ENCODE data around the gene MAGEB1. TPM values are rescaled to one million over a fixed set of nuclear protein-coding genes. Genes with fewer than 3 reads are reported as not detected.

Gene MAGEB1
- total RNA-seq, 1 donor from 2014 or later, result not detected

GRCh38 chrX:30262763-30263162, 15.8 kb downstream of the MAGEB1 start:
- no peaks in the 10 kb centered on the region for H3K4me1 Mint-ChIP-seq (ENCODE audit: low read depth, unreplicated experiment)
- DNase-seq, result no peak
- TF ChIP-seq CTCF (IDR thresholded peaks at IDR 0.05; ENCODE audit: partially characterized antibody, unreplicated experiment), result no peak
- no peak overlapping the region for H3K27ac Mint-ChIP-seq (ENCODE audit: unreplicated experiment)
- no peaks in the 10 kb centered on the region for H3K27me3 Mint-ChIP-seq (ENCODE audit: unreplicated experiment)
- no peak overlapping the region for H3K4me3 Mint-ChIP-seq (ENCODE audit: unreplicated experiment)
- H3K36me3 Mint-ChIP-seq (ENCODE audit: unreplicated experiment), result no peaks in the 10 kb centered on the region
- H3K9me3 Mint-ChIP-seq (ENCODE audit: unreplicated experiment), result no peaks in the 10 kb centered on the region

- H3K4me1 Mint-ChIP-seq (ENCODE audit: low read depth, unreplicated experiment), result no peaks in the 10 kb centered on the region
- no peaks in the 10 kb centered on the region for H3K36me3 Mint-ChIP-seq (ENCODE audit: unreplicated experiment)
- H3K4me3 Mint-ChIP-seq (ENCODE audit: unreplicated experiment), result no peak overlapping the region
- no peaks in the 10 kb centered on the region for H3K9me3 Mint-ChIP-seq (ENCODE audit: unreplicated experiment)
- no peak overlapping the region for H3K27ac Mint-ChIP-seq (ENCODE audit: unreplicated experiment)
- no peak for DNase-seq
- TF ChIP-seq CTCF (IDR thresholded peaks at IDR 0.05; ENCODE audit: partially characterized antibody, unreplicated experiment), result no peak
- H3K27me3 Mint-ChIP-seq (ENCODE audit: unreplicated experiment), result no peaks in the 10 kb centered on the region
These were observed 23.7 kb downstream of the MAGEB1 start for GRCh38 chrX:30270639-30271038.

GRCh38 chrX:30275498-30275897, 28.6 kb downstream of the MAGEB1 start:
- no peak for DNase-seq
- no peaks in the 10 kb centered on the region for H3K27me3 Mint-ChIP-seq (ENCODE audit: unreplicated experiment)
- H3K9me3 Mint-ChIP-seq (ENCODE audit: unreplicated experiment), result no peaks in the 10 kb centered on the region
- no peaks in the 10 kb centered on the region for H3K4me1 Mint-ChIP-seq (ENCODE audit: low read depth, unreplicated experiment)
- H3K27ac Mint-ChIP-seq (ENCODE audit: unreplicated experiment), result no peak overlapping the region
- no peaks in the 10 kb centered on the region for H3K36me3 Mint-ChIP-seq (ENCODE audit: unreplicated experiment)
- H3K4me3 Mint-ChIP-seq (ENCODE audit: unreplicated experiment), result no peak overlapping the region
- no peak for TF ChIP-seq CTCF (IDR thresholded peaks at IDR 0.05; ENCODE audit: partially characterized antibody, unreplicated experiment)

GRCh38 chrX:30278365-30278764, 31.4 kb downstream of the MAGEB1 start:
- no peak for DNase-seq
- no peaks in the 10 kb centered on the region for H3K4me1 Mint-ChIP-seq (ENCODE audit: low read depth, unreplicated experiment)
- H3K27ac Mint-ChIP-seq (ENCODE audit: unreplicated experiment), result no peak overlapping the region
- H3K4me3 Mint-ChIP-seq (ENCODE audit: unreplicated experiment), result no peak overlapping the region
- H3K9me3 Mint-ChIP-seq (ENCODE audit: unreplicated experiment), result no peaks in the 10 kb centered on the region
- TF ChIP-seq CTCF (IDR thresholded peaks at IDR 0.05; ENCODE audit: partially characterized antibody, unreplicated experiment), result no peak
- H3K36me3 Mint-ChIP-seq (ENCODE audit: unreplicated experiment), result no peaks in the 10 kb centered on the region
- H3K27me3 Mint-ChIP-seq (ENCODE audit: unreplicated experiment), result no peaks in the 10 kb centered on the region

- TF ChIP-seq CTCF (IDR thresholded peaks at IDR 0.05; ENCODE audit: partially characterized antibody, unreplicated experiment), result no peak
- no peak overlapping the region for H3K27ac Mint-ChIP-seq (ENCODE audit: unreplicated experiment)
- H3K9me3 Mint-ChIP-seq (ENCODE audit: unreplicated experiment), result no peaks in the 10 kb centered on the region
- no peak overlapping the region for H3K4me3 Mint-ChIP-seq (ENCODE audit: unreplicated experiment)
- no peak for DNase-seq
- H3K27me3 Mint-ChIP-seq (ENCODE audit: unreplicated experiment), result no peaks in the 10 kb centered on the region
- H3K36me3 Mint-ChIP-seq (ENCODE audit: unreplicated experiment), result no peaks in the 10 kb centered on the region
- no peaks in the 10 kb centered on the region for H3K4me1 Mint-ChIP-seq (ENCODE audit: low read depth, unreplicated experiment)
These were observed 33.5 kb downstream of the MAGEB1 start for GRCh38 chrX:30280428-30280827.

All from glutamatergic neuron (in vitro differentiated cells).